Transverse colon (tissue), 4 donors: Measurements from ENCODE around the gene PREX1. TPM values are rescaled to one million over a fixed set of nuclear protein-coding genes. Genes with fewer than 3 reads are reported as not detected.

Experiments used
- DNase-seq: peaks from one replicate; pipeline ENCODE4 v3.0.0-alpha.2; 2019
- H3K27ac ChIP-seq, 4 donors: fragments of 200-600 bp; sonication (generic); 2 replicates each; pipeline ENCODE4 v1.5.1; 2016 to 2018; ENCODE audit warnings: inconsistent platforms in 4 of 4
- H3K27me3 ChIP-seq: fragments of 200-600 bp; sonication (generic); 2 replicates; pipeline ENCODE4 v1.5.1; 2017; ENCODE audit warnings: inconsistent platforms
- H3K36me3 ChIP-seq, 4 donors: fragments of 200-600 bp; sonication (generic); 2 replicates each; pipeline ENCODE4 v1.5.1; 2017 to 2019; ENCODE audit warnings: inconsistent platforms in 4 of 4
- H3K4me1 ChIP-seq, 4 donors: fragments of 200-600 bp; sonication (generic); 2 replicates each; pipeline ENCODE4 v1.5.1; 2017 to 2020; ENCODE audit warnings: inconsistent platforms in 4 of 4
- H3K4me3 ChIP-seq, 4 donors: fragments of 200-600 bp; sonication (generic); 1 replicate in 1 of 4; 2 replicates in 3 of 4; pipeline versions ENCODE4 v1.5.1 to v1.6.1; 2017 to 2019; ENCODE audit warnings: inconsistent platforms in 4 of 4
- H3K9me3 ChIP-seq, 2 donors: fragments of 200-600 bp; sonication (generic); 2 replicates each; pipeline ENCODE4 v1.5.1; 2017 to 2019; ENCODE audit warnings: inconsistent platforms in 2 of 2
- CTCF ChIP-seq, 5 experiments: fragments of 200-600 bp in 3 of 5; fragments of 450-650 bp in 2 of 5; sonication (generic) in 3 of 5; IDR thresholded peaks; 1 replicate in 2 of 5; 2 replicates in 3 of 5; pipeline ENCODE4 v1.5.1; 2016 to 2017; ENCODE audit warnings: antibody characterized with exemption in 5 of 5, inconsistent platforms in 3 of 5, mild to moderate bottlenecking in 2 of 5, moderate library complexity in 1 of 5
- EP300 ChIP-seq: sonication (generic); formaldehyde crosslinking; IDR thresholded peaks from one replicate; pipeline ENCODE4 v1.6.1; 2017; ENCODE audit warnings: antibody characterized with exemption, low read depth
- POLR2A ChIP-seq: fragments of 450-650 bp; IDR thresholded peaks from one replicate; pipeline ENCODE4 v1.6.1; 2016; ENCODE audit warnings: antibody characterized with exemption, mild to moderate bottlenecking, moderate library complexity
- POLR2AphosphoS5 ChIP-seq, 3 donors: sonication (generic); formaldehyde crosslinking; IDR thresholded peaks; one replicate each; pipeline ENCODE4 v1.6.1; 2016; ENCODE audit warnings: antibody characterized with exemption in 3 of 3
- WGBS, 2 donors: methylation state at CpG; one replicate each; pipeline ENCODE4 v1.1.5; 2018; ENCODE audit warnings: low coverage in 1 of 2; 5-methylcytosine and 5-hydroxymethylcytosine counted together
- in situ Hi-C, 4 donors: fragments of 200-750 bp; cut with MboI; loops; one replicate each; pipeline versions ENCODE4 v1.15.0 to v1.15.1; 2017; ENCODE audit warnings: low sequenced_read_pairs in 3 of 4, low pct_ligation_motif_present in 1 of 4, low pct_unique_long_range_greater_than_20kb in 1 of 4
- intact Hi-C: fragments of 100-400 bp; cut with DNase I; formaldehyde crosslinking; loops from one replicate; pipeline ENCODE4 v1.15.1; 2023; ENCODE audit warnings: low total_unique reads
- total RNA-seq, 4 donors: library from RNA; depleted of rRNA; stranded (reverse); fragments of >200 nt; gene quantifications; one replicate each; pipeline ENCODE4 v1.1.0, GENCODE V29; 2016

Gene PREX1
- total RNA-seq, 4 donors from 2014 or later = 10.9 to 29.9 (median 16.6) TPM

GRCh38 chr20:48623906-48624265 lies 203.9 kb downstream of the PREX1 start:
- WGBS, 2 donors = 95 to 96% methylated on average over 5 to 15 of the region's 15 CpGs
- H3K27me3 ChIP-seq = no peaks in the 10 kb centered on the region
- H3K4me1 ChIP-seq = peaks cover 12 to 24% (median 22%) of the 10 kb centered on the region in 4 donors
- in situ Hi-C loops (loop anchor here in 2 of 4 donors (10.0 kb wide), 2 partner anchors 839 to 959 kb away; partner anchors contain the start of gene SULF2 (in 1 of the 2)), intact Hi-C loops (loop anchor here (5.0 kb wide), 1 partner anchor 947 kb away; no protein-coding TSS in a partner anchor)
- no peaks in the 10 kb centered on the region for H3K36me3 ChIP-seq
- no peak overlapping the region for H3K4me3 ChIP-seq
- TF ChIP-seq CTCF (IDR thresholded peaks at IDR 0.05) = no peak
- TF ChIP-seq EP300 = no peak
- TF ChIP-seq POLR2A = no peak
- TF ChIP-seq POLR2AphosphoS5 (IDR thresholded peaks at IDR 0.05) = no peak
- H3K9me3 ChIP-seq = no peaks in the 10 kb centered on the region
- H3K27ac ChIP-seq = no peak overlapping the region
- no peak for DNase-seq

- no peak for DNase-seq
- no peak for TF ChIP-seq CTCF (IDR thresholded peaks at IDR 0.05)
- no peak for TF ChIP-seq POLR2A
- no peak for TF ChIP-seq POLR2AphosphoS5 (IDR thresholded peaks at IDR 0.05)
- TF ChIP-seq EP300 = no peak
- Histone ChIP-seq H3K9me3 (no peaks in the 10 kb centered on the region), H3K27me3 (no peaks in the 10 kb centered on the region), H3K27ac (no peak overlapping the region), H3K36me3 (no peaks in the 10 kb centered on the region), H3K4me3 (no peak overlapping the region), H3K4me1 (peaks cover 12 to 24% (median 22%) of the 10 kb centered on the region in 4 donors)
- intact Hi-C loops = loop anchor here (5.0 kb wide), 1 partner anchor 946 kb away; no protein-coding TSS in a partner anchor
- in situ Hi-C loops = loop anchor here in 2 of 4 donors (10.0 kb wide), 2 partner anchors 839 to 959 kb away; partner anchors contain the start of gene SULF2 (in 1 of the 2)
- 91 to 93% methylated on average over 9 to 16 of the region's 16 CpGs for WGBS, 2 donors
Observed at GRCh38 chr20:48623176-48623905, 204.5 kb downstream of the PREX1 start.

GRCh38 chr20:48622421-48622820 lies 205.4 kb downstream of the PREX1 start:
- no peak overlapping the region for H3K4me3 ChIP-seq
- TF ChIP-seq POLR2A (no peak), CTCF (IDR thresholded peaks at IDR 0.05) (no peak), POLR2AphosphoS5 (IDR thresholded peaks at IDR 0.05) (no peak), EP300 (no peak)
- no peaks in the 10 kb centered on the region for H3K27me3 ChIP-seq
- H3K4me1 ChIP-seq = peaks cover 12 to 24% (median 22%) of the 10 kb centered on the region in 4 donors
- in situ Hi-C loops = loop anchor here in 2 of 4 donors (10.0 kb wide), 2 partner anchors 838 to 958 kb away; partner anchors contain the start of gene SULF2 (in 1 of the 2)
- no peak overlapping the region for H3K27ac ChIP-seq
- DNase-seq = no peak
- H3K9me3 ChIP-seq = no peaks in the 10 kb centered on the region
- WGBS, 2 donors = 55 to 74% methylated on average over 5 to 11 of the region's 11 CpGs
- no peaks in the 10 kb centered on the region for H3K36me3 ChIP-seq
- intact Hi-C loops = loop anchor here (5.0 kb wide), 1 partner anchor 945 kb away; no protein-coding TSS in a partner anchor

- Histone ChIP-seq H3K9me3 (no peaks in the 10 kb centered on the region), H3K36me3 (no peaks in the 10 kb centered on the region), H3K27me3 (no peaks in the 10 kb centered on the region), H3K4me1 (peaks cover 12 to 24% (median 22%) of the 10 kb centered on the region in 4 donors), H3K27ac (peak overlapping the region in 3 of 4 donors; percentile 3 to 36 (median 22)), H3K4me3 (peak overlapping the region in 1 of 4 donors; percentile 41)
- DNase-seq = peak; percentile 44
- in situ Hi-C loops = loop anchor here in 2 of 4 donors (10.0 kb wide), 2 partner anchors 837 to 957 kb away; partner anchors contain the start of gene SULF2 (in 1 of the 2)
- no peak for TF ChIP-seq EP300
- no peak for TF ChIP-seq CTCF (IDR thresholded peaks at IDR 0.05)
- no peak for TF ChIP-seq POLR2AphosphoS5 (IDR thresholded peaks at IDR 0.05)
- no peak for TF ChIP-seq POLR2A
- intact Hi-C loops = loop anchor here (2.0 to 5.0 kb wide), 2 partner anchors 835 to 944 kb away; no protein-coding TSS in a partner anchor
- WGBS, 2 donors = 0 to 54% methylated on average over 1 to 23 of the region's 23 CpGs
Observed at GRCh38 chr20:48621376-48622078, 206.3 kb downstream of the PREX1 start.
